ENCODE results near the gene CDHR4. TPM values are rescaled to one million over a fixed set of nuclear protein-coding genes. Genes with fewer than 3 reads are reported as not detected.

Gene CDHR4, protein sequence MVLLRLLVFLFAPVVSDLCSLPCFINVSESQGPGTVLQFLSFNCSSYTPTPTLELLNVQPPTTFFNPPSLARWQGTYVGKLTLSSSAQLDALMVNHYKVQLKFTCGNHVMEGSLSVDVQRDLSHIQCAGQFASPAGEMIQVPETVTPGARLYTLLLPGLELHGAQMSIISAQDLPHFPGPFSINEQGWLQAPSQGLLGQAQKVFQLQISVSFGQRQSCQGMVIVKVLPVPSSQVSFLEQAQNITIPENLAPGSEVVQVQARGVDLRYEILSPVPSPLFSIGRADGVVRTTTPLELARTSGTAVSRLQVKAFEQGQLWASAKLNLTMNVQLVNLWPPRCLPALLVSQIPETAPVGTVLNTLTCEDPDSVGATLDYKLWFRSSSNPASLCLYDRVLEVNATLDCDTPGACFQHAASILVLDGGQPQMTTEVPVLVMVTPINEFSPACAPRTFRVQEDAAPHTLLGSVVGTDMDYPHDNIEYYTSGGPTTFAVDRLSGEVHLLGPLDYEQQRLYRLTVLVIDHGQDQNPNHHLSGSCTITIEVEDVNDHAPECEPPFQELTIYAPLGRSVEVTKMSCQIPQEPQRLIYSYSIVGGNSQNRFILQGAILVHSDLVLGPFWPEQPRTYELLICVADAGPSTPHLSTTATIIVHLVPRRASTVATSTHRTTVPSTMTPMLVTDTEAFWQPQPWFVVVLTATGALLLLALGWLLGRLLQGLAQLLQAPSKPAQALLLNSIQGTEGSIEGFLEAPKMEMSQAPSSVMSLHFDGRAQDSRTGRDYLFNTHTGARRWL
- total RNA-seq = 0.13 TPM in 1 of 2 replicates, not detected in the other

GRCh38 chr3:49799761-49800160, at the start of gene CDHR4:
TSS of gene CDHR4 (minus strand) at chr3:49799873. CDS start at chr3:49799812, 61 bp downstream.

DNA sequence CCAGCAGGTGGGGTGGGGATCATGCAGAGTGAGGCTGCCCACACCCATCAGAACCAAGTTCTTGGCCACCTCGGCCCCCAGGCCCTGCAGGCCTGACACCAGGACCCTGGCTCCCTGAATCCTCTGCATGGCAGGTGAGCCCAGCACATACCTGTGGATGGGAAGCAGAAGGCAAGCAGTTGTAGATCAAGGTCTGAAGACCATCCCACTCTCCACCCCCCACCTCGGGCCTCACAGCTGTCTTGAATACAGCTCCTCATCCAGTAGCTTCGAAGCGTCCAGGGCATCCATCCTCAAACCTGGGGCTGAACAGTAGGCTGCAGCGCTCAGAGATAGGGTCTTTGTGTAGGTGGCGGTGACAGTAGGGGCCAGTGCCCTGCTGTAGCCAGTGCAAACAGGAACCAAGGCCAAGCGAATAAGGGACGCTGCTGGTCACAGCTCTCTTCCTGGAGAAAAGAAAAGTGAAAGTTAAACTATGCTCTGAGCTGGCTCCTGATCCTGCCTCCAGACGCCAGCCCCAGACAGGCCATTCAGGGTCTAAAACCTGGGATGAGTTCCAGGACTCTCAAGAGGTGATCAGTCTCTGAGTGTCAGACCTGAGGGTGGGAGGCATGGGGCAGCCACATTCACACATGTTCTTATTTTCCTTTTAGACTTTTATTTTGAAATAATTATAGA, 14.0 kb upstream of the CDHR4 start, which contains the start of gene UBA7:
Gene UBA7 (minus strand): TSS at position 457 of the 678 bp plus-strand sequence. CDS start 166 bp downstream, at position 291.

DNA sequence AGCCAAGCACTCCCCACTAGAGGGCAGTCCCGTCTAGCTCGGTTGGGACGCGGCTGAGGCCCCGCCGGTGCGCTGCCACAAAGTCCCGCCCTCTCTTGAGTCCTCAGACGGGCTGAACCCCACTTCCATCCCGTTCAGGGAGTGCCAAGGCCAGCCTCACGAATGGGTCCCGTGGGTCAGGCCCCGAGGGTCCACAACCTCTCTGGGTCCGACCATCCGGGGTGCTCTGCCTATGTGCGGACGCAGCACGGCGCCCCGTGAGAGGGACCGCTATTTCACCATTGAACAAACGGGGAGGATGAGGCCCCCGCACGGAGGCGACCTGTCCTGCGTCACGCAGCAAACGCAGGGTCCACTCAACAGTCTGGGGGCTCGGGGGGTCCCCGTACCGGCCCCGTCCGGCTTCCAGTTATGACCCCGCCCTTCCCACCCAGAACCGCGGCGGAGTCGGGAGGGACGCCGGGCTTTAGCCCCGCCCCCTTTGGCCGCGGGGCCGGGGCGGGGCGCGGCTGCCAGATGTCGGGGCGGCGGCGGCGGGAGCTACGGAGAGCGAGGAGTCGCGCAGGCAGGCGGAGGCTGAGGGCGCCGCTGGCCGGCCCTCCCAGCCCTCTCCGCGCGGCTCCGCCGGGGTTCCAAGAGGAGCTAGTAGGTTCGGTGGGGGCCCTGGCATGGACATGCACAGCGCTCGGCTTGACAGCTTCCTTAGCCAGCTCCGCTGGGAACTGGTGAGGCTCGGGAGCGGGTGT, 3.2 kb upstream of the CDHR4 start, which contains the start of gene INKA1:
Gene INKA1 (plus strand): TSS at position 543 of the 746 bp plus-strand sequence. CDS start 132 bp downstream, at position 675.

GRCh38 chr3:49786357-49787181, 13.1 kb downstream of the CDHR4 start, which contains the start of gene IP6K1:
TSS of gene IP6K1 (minus strand) at chr3:49786542. CDS start at chr3:49748040, 38,502 bp downstream.

Small RNA genes lying within 50 kb of the gene (small RNA-seq; reads per million reads assigned to genes)
- gene COX6CP14 = not detected

Other genes starting within 250 kb of the CDHR4 start
- gene BSN, start 245.4 kb downstream of the CDHR4 start, total RNA-seq = 0.22 and 0.26 TPM in 2 replicates
- 70.7 and 85.2 TPM in 2 replicates for gene APEH, start 125.5 kb downstream of the CDHR4 start, total RNA-seq
- gene MST1, start 110.4 kb downstream of the CDHR4 start, total RNA-seq = 3.1 and 3.6 TPM in 2 replicates
- gene RNF123, start 110.3 kb downstream of the CDHR4 start, total RNA-seq = 12.4 and 16.3 TPM in 2 replicates
- 0.32 TPM in 1 of 2 replicates, not detected in the other for gene AMIGO3, start 80.2 kb downstream of the CDHR4 start, total RNA-seq
- gene GMPPB, start 75.9 kb downstream of the CDHR4 start, total RNA-seq = 20.6 and 22.3 TPM in 2 replicates
- gene IP6K1, start 13.3 kb downstream of the CDHR4 start, total RNA-seq = 39.3 and 40.9 TPM in 2 replicates
- 2.5 and 2.8 TPM in 2 replicates for gene INKA1, start 3.4 kb upstream of the CDHR4 start, total RNA-seq
- 49.7 and 53.4 TPM in 2 replicates for gene UBA7, start 14.1 kb upstream of the CDHR4 start, total RNA-seq
- gene TRAIP, start 56.7 kb upstream of the CDHR4 start, total RNA-seq = 2.1 and 3.1 TPM in 2 replicates
- gene CAMKV, start 70.0 kb upstream of the CDHR4 start, total RNA-seq = not detected in 2 replicates
- gene MST1R, start 104.0 kb upstream of the CDHR4 start, total RNA-seq = 0.97 and 1.3 TPM in 2 replicates
- 9.7 and 10.1 TPM in 2 replicates for gene MON1A, start 129.9 kb upstream of the CDHR4 start, total RNA-seq
- 66.6 and 68.1 TPM in 2 replicates for gene RBM6, start 140.3 kb upstream of the CDHR4 start, total RNA-seq

All from articular chondrocyte of knee joint (primary cell).